Kidney (tissue), 14 donors: ENCODE results near the gene TRNT1. TPM values are rescaled to one million over a fixed set of nuclear protein-coding genes. Genes with fewer than 3 reads are reported as not detected.

Source experiments
- DNase-seq, 5 donors: peaks; one replicate each; pipeline ENCODE4 v3.0.0-alpha.2; 2013 to 2020
- FAIRE-seq: peaks from 2 replicates; lab custom pipeline; 2012; peaks lifted over from hg19 to GRCh38; lab: Jason Lieb, UNC
- H3K27ac ChIP-seq, 2 donors: one replicate each; pipeline ENCODE4 v1.7.0; 2013; ENCODE audit warnings: low read depth in 2 of 2, low read length in 2 of 2, inconsistent platforms in 1 of 2
- H3K27me3 ChIP-seq: one replicate; pipeline ENCODE4 v1.7.1; 2013; ENCODE audit warnings: low read length, inconsistent platforms; ENCODE audit not compliant: control insufficient read depth, insufficient read depth
- H3K36me3 ChIP-seq, 3 donors: one replicate each; pipeline versions ENCODE4 v1.7.0 to v1.7.1; 2013; ENCODE audit warnings: low read length in 3 of 3, control low read depth in 1 of 3, inconsistent platforms in 1 of 3; ENCODE audit not compliant: insufficient read depth in 3 of 3, control insufficient read depth in 2 of 3
- H3K4me1 ChIP-seq, 3 donors: one replicate each; pipeline versions ENCODE4 v1.7.0 to v1.7.1; 2013; ENCODE audit warnings: low read length in 3 of 3, inconsistent platforms in 1 of 3, low read depth in 1 of 3; ENCODE audit not compliant: control insufficient read depth in 2 of 3, insufficient read depth in 2 of 3
- H3K4me3 ChIP-seq, 3 donors: one replicate each; pipeline versions ENCODE4 v1.7.0 to v1.8.1; 2013; ENCODE audit warnings: low read length in 3 of 3, control low read depth in 1 of 3, inconsistent platforms in 1 of 3
- H3K9ac ChIP-seq, 3 donors: one replicate each; pipeline versions ENCODE4 v1.7.0 to v1.7.1; 2013; ENCODE audit warnings: low read length in 3 of 3, control low read depth in 1 of 3, inconsistent platforms in 1 of 3
- H3K9me3 ChIP-seq, 3 donors: one replicate each; pipeline versions ENCODE4 v1.7.0 to v1.7.1; 2013; ENCODE audit warnings: low read length in 3 of 3, control low read depth in 1 of 3, inconsistent platforms in 1 of 3; ENCODE audit not compliant: control insufficient read depth in 2 of 3, insufficient read depth in 1 of 3
- CTCF ChIP-seq: IDR thresholded peaks from 3 replicates; pipeline ENCODE4 v1.5.1; 2012; ENCODE audit warnings: mild to moderate bottlenecking, moderate library complexity, borderline replicate concordance; ENCODE audit not compliant: insufficient read depth; ENCODE audit errors: extremely low read depth
- intact Hi-C: fragments of 100-400 bp; cut with DNase I; formaldehyde crosslinking; loops from one replicate; pipeline ENCODE4 v1.11.1; 2022
- polyA plus RNA-seq: library from polyadenylated mRNA; stranded (reverse); fragments of 350-450 nt; fragmentation: Illumina TruSeq; extraction: RNeasy Lipid Tissue Mini Kit (QIAGEN cat#74804); gene quantifications from one replicate; pipeline ENCODE4 v1.2.3, GENCODE V29; 2014; ENCODE audit warnings: low read depth, low replicate concordance; ENCODE audit not compliant: insufficient read depth
- total RNA-seq: library from RNA; stranded (reverse); fragmentation: NEBNext Ultra II Directional; extraction: Animal tissue kit (Norgen Biotek cat#: 25700); gene quantifications from one replicate; pipeline ENCODE4 v1.2.1, GENCODE V29; 2021
- donor health status: control.
- donor health status: control.
- donor health status: control.
- donor health status: control.
- donor health status: control.
- donor health status: DM: yes; HTN: yes; CAD: no.
- donor health status: Normal renal cell carcinoma (clear cell type).

Gene TRNT1
- total and polyA plus RNA-seq, 2 donors from 2014 or later = 17.5 to 27.3 TPM

GRCh38 chr3:3172627-3173026, 45.9 kb downstream of the TRNT1 start:
- H3K9me3 ChIP-seq = no peaks in the 10 kb centered on the region
- H3K4me1 ChIP-seq = peaks cover 0 to 3% (median 0%) of the 10 kb centered on the region in 3 donors
- no peak for FAIRE-seq
- DNase-seq = no peak
- peaks cover 13 to 25% (median 14%) of the 10 kb centered on the region in 3 donors for H3K36me3 ChIP-seq
- H3K27me3 ChIP-seq = no peaks in the 10 kb centered on the region
- peak overlapping the region in 1 of 2 donors; percentile 61 for H3K27ac ChIP-seq
- intact Hi-C loops = no loop called here
- no peak for TF ChIP-seq CTCF
- H3K9ac ChIP-seq = no peak overlapping the region
- H3K4me3 ChIP-seq = no peak overlapping the region

GRCh38 chr3:3177861-3178497, 51.2 kb downstream of the TRNT1 start:
- intact Hi-C loops = no loop called here

GRCh38 chr3:3178498-3179328, 52.0 kb downstream of the TRNT1 start:
- Histone ChIP-seq H3K4me1 (peaks cover 0 to 10% (median 0%) of the 10 kb centered on the region in 3 donors), H3K4me3 (peak overlapping the region; percentile 86 to 100 (median 99)), H3K27ac (peak overlapping the region in 1 of 2 donors; percentile 65), H3K9me3 (no peaks in the 10 kb centered on the region), H3K9ac (peak overlapping the region; percentile 63 to 95 (median 90)), H3K27me3 (no peaks in the 10 kb centered on the region), H3K36me3 (peaks cover 0 to 4% (median 4%) of the 10 kb centered on the region in 3 donors)
- no peak for FAIRE-seq
- intact Hi-C loops = no loop called here
- DNase-seq = peak in 1 of 5 donors; percentile 9
- TF ChIP-seq CTCF = no peak

More at GRCh38 chr3:3177861-3178497, 51.2 kb downstream of the TRNT1 start:
- no peak for DNase-seq
- Histone ChIP-seq H3K27ac (no peak overlapping the region), H3K36me3 (peaks cover 4 to 5% (median 4%) of the 10 kb centered on the region in 3 donors), H3K27me3 (no peaks in the 10 kb centered on the region), H3K9me3 (no peaks in the 10 kb centered on the region), H3K4me3 (peak overlapping the region in 2 of 3 donors; percentile 99 to 100), H3K9ac (peak overlapping the region in 1 of 3 donors; percentile 95), H3K4me1 (peaks cover 0 to 10% (median 0%) of the 10 kb centered on the region in 3 donors)
- no peak for FAIRE-seq
- no peak for TF ChIP-seq CTCF
